IMR-90 (cell line): ENCODE measurements around the gene LCA5L. TPM values are rescaled to one million over a fixed set of nuclear protein-coding genes. Genes with fewer than 3 reads are reported as not detected.

Experiments used
- ATAC-seq: fragments of 200-7000 bp; cut with Tn5 transposase; 2 replicates; pipeline ENCODE4 v1.9.1; 2020; ENCODE audit warnings: low read depth, mild to moderate bottlenecking, moderate library complexity
- BruUV-seq: library from RNA; stranded (reverse); fragments of 400-500 nt; replicated peaks from 2 replicates; lab custom pipeline; 2021; lab: Mats Ljungman, UMichigan
- CTCF ChIA-PET: fragments of 300-600 bp; formaldehyde crosslinking; extraction: SDS; loops from one replicate; lab custom pipeline; 2021; ENCODE audit warnings: antibody characterized with exemption; lab: Yijun Ruan, JAX
- POLR2A ChIA-PET: fragments of 300-600 bp; sonication (Branson Sonifier 250); formaldehyde crosslinking; loops from one replicate; lab custom pipeline; 2022; ENCODE audit warnings: antibody characterized with exemption; ENCODE audit not compliant: unreplicated experiment; lab: Charles Lee
- DNase-seq: peaks from one replicate; pipeline ENCODE4 v3.0.0; 2013
- H2AFZ ChIP-seq: replicated peaks from 2 replicates; pipeline ENCODE3; 2013; ENCODE audit warnings: low read length, mild to moderate bottlenecking; ENCODE audit not compliant: poor library complexity
- H2AK5ac ChIP-seq: 2 replicates; pipeline ENCODE4 v1.6.1; 2013; ENCODE audit warnings: low read depth, low read length, inconsistent platforms
- H2AK9ac ChIP-seq: replicated peaks from 2 replicates; pipeline ENCODE3; 2013; ENCODE audit warnings: mild to moderate bottlenecking, low read depth, low read length, moderate library complexity; ENCODE audit not compliant: poor library complexity
- H2BK120ac ChIP-seq: 2 replicates; pipeline ENCODE4 v1.6.1; 2013; ENCODE audit warnings: low read depth, low read length, inconsistent platforms
- H2BK15ac ChIP-seq: 3 replicates; pipeline ENCODE4 v1.6.1; 2013; ENCODE audit warnings: low read depth, low read length, inconsistent platforms
- H2BK20ac ChIP-seq: 2 replicates; pipeline ENCODE4 v1.6.1; 2013; ENCODE audit warnings: low read depth, mild to moderate bottlenecking, inconsistent platforms, low read length, moderate library complexity
- H2BK5ac ChIP-seq: 2 replicates; pipeline ENCODE4 v1.6.1; 2013; ENCODE audit warnings: mild to moderate bottlenecking, low read depth, low read length, inconsistent platforms; ENCODE audit not compliant: poor library complexity, severe bottlenecking
- H3K14ac ChIP-seq: replicated peaks from 2 replicates; pipeline ENCODE4 v1.6.1; 2013; ENCODE audit warnings: low read depth, low read length, inconsistent platforms
- H3K18ac ChIP-seq: 2 replicates; pipeline ENCODE4 v1.6.1; 2013; ENCODE audit warnings: low read depth, low read length, control low read depth
- H3K23ac ChIP-seq: 2 replicates; pipeline ENCODE4 v1.6.1; 2013; ENCODE audit warnings: low read depth, low read length, inconsistent platforms
- H3K27ac ChIP-seq: 2 replicates; pipeline ENCODE4 v1.5.1; 2013; ENCODE audit warnings: mild to moderate bottlenecking, control low read depth, low read length; ENCODE audit not compliant: insufficient read depth
- H3K27me3 ChIP-seq: 2 replicates; pipeline ENCODE4 v1.6.1; 2013; ENCODE audit warnings: low read length; ENCODE audit not compliant: control insufficient read depth, insufficient read depth
- H3K36me3 ChIP-seq: 2 replicates; pipeline ENCODE4 v1.6.1; 2013; ENCODE audit warnings: low read length, mixed read lengths; ENCODE audit not compliant: control insufficient read depth, insufficient read depth
- H3K4ac ChIP-seq: 2 replicates; pipeline ENCODE4 v1.6.1; 2013; ENCODE audit warnings: low read depth, low read length, inconsistent platforms
- H3K4me1 ChIP-seq: 2 replicates; pipeline ENCODE4 v1.6.1; 2013; ENCODE audit warnings: low read length, mixed read lengths; ENCODE audit not compliant: control insufficient read depth, insufficient read depth
- H3K4me2 ChIP-seq: 2 replicates; pipeline ENCODE4 v1.6.1; 2013; ENCODE audit warnings: low read depth, mild to moderate bottlenecking, control low read depth, low read length, moderate library complexity
- H3K4me3 ChIP-seq: 2 replicates; pipeline ENCODE4 v1.5.1; 2013; ENCODE audit warnings: low read depth, mild to moderate bottlenecking, control low read depth, low read length, moderate library complexity; ENCODE audit not compliant: insufficient read depth
- H3K56ac ChIP-seq: 2 replicates; pipeline ENCODE4 v1.6.1; 2013; ENCODE audit warnings: low read length, inconsistent platforms; ENCODE audit not compliant: insufficient read depth; ENCODE audit errors: extremely low read depth
- H3K79me1 ChIP-seq, 2 experiments: 2 replicates each; pipeline ENCODE4 v1.6.1; 2013; ENCODE audit warnings: low read length in 2 of 2, inconsistent platforms in 1 of 2, low read depth in 1 of 2
- H3K9ac ChIP-seq: 2 replicates; pipeline ENCODE4 v1.6.1; 2013; ENCODE audit warnings: low read depth, low read length, control low read depth
- H3K9me1 ChIP-seq: 2 replicates; pipeline ENCODE4 v1.6.1; 2013; ENCODE audit warnings: low read length, inconsistent platforms; ENCODE audit not compliant: insufficient read depth
- H3K9me3 ChIP-seq: 2 replicates; pipeline ENCODE4 v1.6.1; 2013; ENCODE audit warnings: low read length; ENCODE audit not compliant: control insufficient read depth, insufficient read depth
- H4K20me1 ChIP-seq: 2 replicates; pipeline ENCODE4 v1.6.1; 2013; ENCODE audit warnings: low read length, inconsistent platforms; ENCODE audit not compliant: insufficient read depth
- H4K5ac ChIP-seq: 2 replicates; pipeline ENCODE4 v1.6.1; 2013; ENCODE audit warnings: mild to moderate bottlenecking, low read depth, low read length, control low read depth
- H4K8ac ChIP-seq, 2 experiments: 2 replicates each; pipeline ENCODE4 v1.6.1; 2013; ENCODE audit warnings: low read depth in 2 of 2, low read length in 2 of 2, control low read depth in 1 of 2, inconsistent platforms in 1 of 2
- H4K91ac ChIP-seq: 2 replicates; pipeline ENCODE4 v1.6.1; 2013; ENCODE audit warnings: low read depth, low read length, inconsistent platforms; ENCODE audit not compliant: insufficient read depth
- BHLHE40 ChIP-seq: fragments of 150-350 bp; IDR thresholded peaks from 2 replicates; pipeline ENCODE4 v1.6.1; 2016; ENCODE audit warnings: mild to moderate bottlenecking, low read depth, low read length
- CEBPB ChIP-seq: IDR thresholded peaks from 2 replicates; pipeline ENCODE4 v1.6.1; 2012; ENCODE audit warnings: low read depth, low read length, improper control_type of control experiment
- CHD1 ChIP-seq: IDR thresholded peaks from 2 replicates; pipeline ENCODE4 v1.6.1; 2012; ENCODE audit warnings: low read depth, low read length, improper control_type of control experiment
- CTCF ChIP-seq: conservative IDR thresholded peaks from 2 replicates; pipeline ENCODE4 v1.5.1; 2012; ENCODE audit warnings: mild to moderate bottlenecking, low read depth, low read length, improper control_type of control experiment
- FOS ChIP-seq: fragments of 150-350 bp; IDR thresholded peaks from 2 replicates; pipeline ENCODE4 v1.6.1; 2016; ENCODE audit warnings: low read depth, low read length
- MAFK ChIP-seq: IDR thresholded peaks from 2 replicates; pipeline ENCODE4 v1.6.1; 2012; ENCODE audit warnings: low read depth, low read length, improper control_type of control experiment
- MAZ ChIP-seq: IDR thresholded peaks from 2 replicates; pipeline ENCODE4 v1.6.1; 2012; ENCODE audit warnings: low read depth, mild to moderate bottlenecking, low read length, improper control_type of control experiment, moderate library complexity, borderline replicate concordance
- MXI1 ChIP-seq: IDR thresholded peaks from 2 replicates; pipeline ENCODE4 v1.6.1; 2012; ENCODE audit warnings: low read depth, mild to moderate bottlenecking, low read length, moderate library complexity, borderline replicate concordance
- NFE2L2 ChIP-seq: fragments of 150-350 bp; IDR thresholded peaks from 2 replicates; pipeline ENCODE4 v1.6.1; 2016; ENCODE audit warnings: low read depth, mild to moderate bottlenecking, low read length
- POLR2A ChIP-seq: IDR thresholded peaks from 2 replicates; pipeline ENCODE4 v1.6.1; 2012; ENCODE audit warnings: mild to moderate bottlenecking, low read depth, low read length
- RAD21 ChIP-seq: IDR thresholded peaks from 2 replicates; pipeline ENCODE4 v1.6.1; 2012; ENCODE audit warnings: low read length, improper control_type of control experiment
- RCOR1 ChIP-seq: IDR thresholded peaks from 2 replicates; pipeline ENCODE4 v1.6.1; 2012; ENCODE audit warnings: mild to moderate bottlenecking, low read length, improper control_type of control experiment; ENCODE audit not compliant: insufficient replicate concordance
- RFX5 ChIP-seq: IDR thresholded peaks from 2 replicates; pipeline ENCODE4 v1.8.0; 2012; ENCODE audit warnings: low read depth, mild to moderate bottlenecking, low read length, moderate library complexity
- SMC3 ChIP-seq: fragments of 150-350 bp; IDR thresholded peaks from 2 replicates; pipeline ENCODE4 v1.6.1; 2016; ENCODE audit warnings: low read depth, mild to moderate bottlenecking, antibody characterized with exemption, low read length, moderate library complexity
- USF2 ChIP-seq: fragments of 150-350 bp; IDR thresholded peaks from 2 replicates; pipeline ENCODE4 v1.6.1; 2017; ENCODE audit warnings: mild to moderate bottlenecking, antibody characterized with exemption, low read length, low read depth
- WGBS, 2 experiments: methylation state at CpG; one replicate each; pipeline versions ENCODE4 v1.1.5 to v1.1.7; 2013; ENCODE audit warnings: missing lambda C conversion rate in 2 of 2; ENCODE audit not compliant: insufficient read length in 1 of 2; ENCODE audit errors: extremely low coverage in 2 of 2; 5-methylcytosine and 5-hydroxymethylcytosine counted together
- dilution Hi-C: fragments of 300-500 bp; cut with HindIII; formaldehyde crosslinking; loops from one replicate; pipeline ENCODE4 v1.14.3; 2018; ENCODE audit warnings: low sequenced_read_pairs; ENCODE audit not compliant: unreplicated experiment
- in situ Hi-C: fragments of 300-500 bp; cut with MboI; formaldehyde crosslinking; loops from 3 replicates; pipeline ENCODE4 v1.14.3; 2019; ENCODE audit warnings: low sequenced_read_pairs, inconsistent platforms, mixed read lengths
- intact Hi-C: fragments of 100-400 bp; cut with micrococcal nuclease; formaldehyde crosslinking; loops from 2 replicates; pipeline ENCODE4 v1.10.0; 2022
- polyA plus RNA-seq, 3 experiments: library from polyadenylated mRNA; depleted of rRNA; stranded (reverse); fragments of >200 nt; gene quantifications; 2 replicates each; pipeline ENCODE4 v1.2.3, GENCODE V29; 2012; ENCODE audit warnings: low replicate concordance in 1 of 3
- total RNA-seq: library from RNA; depleted of rRNA; stranded (reverse); fragments of >200 nt; gene quantifications from 2 replicates; pipeline ENCODE4 v1.2.3, GENCODE V29; 2012
- TF ChIP-seq, protein P1 (sequence below): fragments of 150-350 bp; IDR thresholded peaks from 2 replicates; pipeline ENCODE4 v1.6.1; 2016; ENCODE audit warnings: low read depth, mild to moderate bottlenecking, low read length, moderate library complexity, borderline replicate concordance

Gene LCA5L
- total and polyA plus RNA-seq, 2 of the 4 experiments (the other 2 are of a cell fraction): 0.18 to 0.26 TPM

GRCh38 chr21:39483917-39484316 lies 38.3 kb upstream of the LCA5L start:
- Histone ChIP-seq H3K27ac (no peak overlapping the region), H3K4me3 (no peak overlapping the region), H3K23ac (no peak overlapping the region), H2BK20ac (no peak overlapping the region), H2AFZ (no peak overlapping the region), H3K4me1 (no peaks in the 10 kb centered on the region), H2AK5ac (no peak overlapping the region), H3K9ac (no peak overlapping the region), H3K18ac (no peak overlapping the region), H2BK120ac (no peak overlapping the region), H2AK9ac (no peak overlapping the region), H3K79me1 (no peaks in the 10 kb centered on the region), H4K20me1 (no peaks in the 10 kb centered on the region), H3K36me3 (no peaks in the 10 kb centered on the region), H3K27me3 (no peaks in the 10 kb centered on the region), H3K56ac (no peak overlapping the region), H4K91ac (no peak overlapping the region), H3K14ac (no peak overlapping the region), H3K9me1 (no peaks in the 10 kb centered on the region), H2BK5ac (no peak overlapping the region), H2BK15ac (no peak overlapping the region), H3K9me3 (no peaks in the 10 kb centered on the region), H3K4ac (no peak overlapping the region), H3K4me2 (no peak overlapping the region), H4K5ac (no peak overlapping the region), H4K8ac (no peak overlapping the region)
- intact Hi-C loops (no loop called here), in situ Hi-C loops (no loop called here), dilution Hi-C loops (no loop called here)
- DNase-seq: peak; percentile 52
- peak; percentile 32; the same call in 1 of the 2 replicates for ATAC-seq
- no peak for TF ChIP-seq CTCF
- TF ChIP-seq MAFK: no peak
- no peak for TF ChIP-seq POLR2A
- no peak for TF ChIP-seq MXI1
- TF ChIP-seq SMC3: no peak
- no peak for TF ChIP-seq USF2
- TF ChIP-seq RFX5: no peak
- no peak for TF ChIP-seq CEBPB
- TF ChIP-seq RAD21: no peak
- TF ChIP-seq FOS: no peak
- TF ChIP-seq, protein P1, sequence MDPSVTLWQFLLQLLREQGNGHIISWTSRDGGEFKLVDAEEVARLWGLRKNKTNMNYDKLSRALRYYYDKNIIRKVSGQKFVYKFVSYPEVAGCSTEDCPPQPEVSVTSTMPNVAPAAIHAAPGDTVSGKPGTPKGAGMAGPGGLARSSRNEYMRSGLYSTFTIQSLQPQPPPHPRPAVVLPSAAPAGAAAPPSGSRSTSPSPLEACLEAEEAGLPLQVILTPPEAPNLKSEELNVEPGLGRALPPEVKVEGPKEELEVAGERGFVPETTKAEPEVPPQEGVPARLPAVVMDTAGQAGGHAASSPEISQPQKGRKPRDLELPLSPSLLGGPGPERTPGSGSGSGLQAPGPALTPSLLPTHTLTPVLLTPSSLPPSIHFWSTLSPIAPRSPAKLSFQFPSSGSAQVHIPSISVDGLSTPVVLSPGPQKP: no peak
- no peak for TF ChIP-seq BHLHE40
- no peak for TF ChIP-seq NFE2L2
- no peak for TF ChIP-seq CHD1
- no peak for TF ChIP-seq MAZ
- TF ChIP-seq RCOR1: no peak
- ChIA-PET POLR2A (no interaction called here), CTCF (interaction anchor here (0.6 to 0.7 kb wide), 2 partner anchors 30 to 33 kb away, joined by 3 read pairs; no protein-coding TSS in a partner anchor)
- no CpG with 5 or more reads among the region's 1 CpG for WGBS, 2 experiments
- BruUV-seq: no TSS peak
